HFF-Myc (cell line): ENCODE data around the gene SLC25A12.

Experiments used
- DNase-seq: peaks from one replicate; pipeline ENCODE4 v3.0.0-alpha.2; 2011; ENCODE audit warnings: low read depth; ENCODE audit errors: extremely low read depth
- H3K4me3 ChIP-seq: replicated peaks from 2 replicates; pipeline ENCODE4 v1.5.1; 2011; ENCODE audit warnings: low read depth, mild to moderate bottlenecking, control low read depth, low read length
- TF ChIP-seq, protein P1 (sequence below): IDR thresholded peaks from 2 replicates; pipeline ENCODE4 v1.5.1; 2012; ENCODE audit warnings: mild to moderate bottlenecking, low read depth, low read length, control low read depth; ENCODE audit errors: missing control alignments

The SLC25A12 gene

DNA sequence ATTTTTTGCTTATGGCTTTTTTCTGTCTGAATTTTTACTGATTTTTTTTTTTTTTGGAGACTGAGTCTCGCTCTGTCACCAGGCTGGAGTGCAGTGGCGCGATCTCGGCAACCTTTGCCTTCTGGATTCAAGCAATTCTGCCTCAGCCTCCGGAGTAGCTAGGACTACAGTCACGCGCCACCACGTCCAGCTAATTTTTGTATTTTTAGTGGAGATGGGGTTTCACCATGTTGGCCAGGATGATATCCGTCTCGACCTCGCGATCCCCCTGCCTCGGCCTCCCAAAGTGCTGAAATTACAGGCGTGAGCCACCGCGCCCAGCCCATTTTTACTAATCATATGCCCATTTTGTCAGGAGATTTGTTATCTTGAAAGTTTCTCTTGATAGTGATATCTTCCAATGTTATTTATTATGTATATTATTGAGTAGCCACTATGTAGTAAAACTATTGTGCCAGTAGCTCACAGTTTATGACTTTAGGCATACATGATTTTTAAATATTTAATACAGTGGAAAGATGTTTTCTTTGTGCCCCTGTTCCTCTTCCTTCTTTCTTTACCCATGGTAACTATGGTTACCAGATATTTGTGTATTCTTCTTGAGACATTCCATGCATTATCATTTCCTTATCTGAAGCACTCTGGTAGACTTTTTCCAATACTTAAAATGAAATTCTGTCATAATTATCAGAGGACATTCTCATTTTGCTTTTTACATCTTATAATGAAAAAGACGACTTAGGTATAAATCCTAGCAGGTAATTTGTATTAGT is 30.3 kb upstream of the SLC25A12 start:
- TF ChIP-seq, protein P1, sequence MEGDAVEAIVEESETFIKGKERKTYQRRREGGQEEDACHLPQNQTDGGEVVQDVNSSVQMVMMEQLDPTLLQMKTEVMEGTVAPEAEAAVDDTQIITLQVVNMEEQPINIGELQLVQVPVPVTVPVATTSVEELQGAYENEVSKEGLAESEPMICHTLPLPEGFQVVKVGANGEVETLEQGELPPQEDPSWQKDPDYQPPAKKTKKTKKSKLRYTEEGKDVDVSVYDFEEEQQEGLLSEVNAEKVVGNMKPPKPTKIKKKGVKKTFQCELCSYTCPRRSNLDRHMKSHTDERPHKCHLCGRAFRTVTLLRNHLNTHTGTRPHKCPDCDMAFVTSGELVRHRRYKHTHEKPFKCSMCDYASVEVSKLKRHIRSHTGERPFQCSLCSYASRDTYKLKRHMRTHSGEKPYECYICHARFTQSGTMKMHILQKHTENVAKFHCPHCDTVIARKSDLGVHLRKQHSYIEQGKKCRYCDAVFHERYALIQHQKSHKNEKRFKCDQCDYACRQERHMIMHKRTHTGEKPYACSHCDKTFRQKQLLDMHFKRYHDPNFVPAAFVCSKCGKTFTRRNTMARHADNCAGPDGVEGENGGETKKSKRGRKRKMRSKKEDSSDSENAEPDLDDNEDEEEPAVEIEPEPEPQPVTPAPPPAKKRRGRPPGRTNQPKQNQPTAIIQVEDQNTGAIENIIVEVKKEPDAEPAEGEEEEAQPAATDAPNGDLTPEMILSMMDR = no peak
- no peak for DNase-seq
- H3K4me3 ChIP-seq = peak overlapping the region; percentile 82

DNA sequence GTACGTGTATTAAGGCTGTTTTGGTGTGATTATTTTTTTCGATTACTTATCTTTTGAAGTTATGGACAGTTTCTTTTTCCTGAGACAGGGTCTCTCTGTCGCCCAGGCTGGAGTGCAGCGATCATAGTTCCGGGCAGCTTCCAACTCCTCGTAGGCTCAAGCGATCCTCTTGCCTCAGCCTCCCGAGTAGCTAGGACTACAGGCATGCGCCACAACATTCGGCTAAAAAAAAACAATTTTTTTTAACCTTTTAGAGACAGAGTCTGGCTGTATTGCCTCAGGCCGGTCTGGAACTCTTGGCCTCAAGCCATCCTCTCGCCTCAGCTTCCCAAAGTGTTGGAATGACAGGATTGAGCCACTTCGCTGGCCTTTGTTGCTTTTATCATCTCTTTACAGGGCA is 29.2 kb upstream of the SLC25A12 start:
- DNase-seq = no peak
- TF ChIP-seq, protein P1 = no peak
- peak overlapping the region; percentile 82 for H3K4me3 ChIP-seq

DNA sequence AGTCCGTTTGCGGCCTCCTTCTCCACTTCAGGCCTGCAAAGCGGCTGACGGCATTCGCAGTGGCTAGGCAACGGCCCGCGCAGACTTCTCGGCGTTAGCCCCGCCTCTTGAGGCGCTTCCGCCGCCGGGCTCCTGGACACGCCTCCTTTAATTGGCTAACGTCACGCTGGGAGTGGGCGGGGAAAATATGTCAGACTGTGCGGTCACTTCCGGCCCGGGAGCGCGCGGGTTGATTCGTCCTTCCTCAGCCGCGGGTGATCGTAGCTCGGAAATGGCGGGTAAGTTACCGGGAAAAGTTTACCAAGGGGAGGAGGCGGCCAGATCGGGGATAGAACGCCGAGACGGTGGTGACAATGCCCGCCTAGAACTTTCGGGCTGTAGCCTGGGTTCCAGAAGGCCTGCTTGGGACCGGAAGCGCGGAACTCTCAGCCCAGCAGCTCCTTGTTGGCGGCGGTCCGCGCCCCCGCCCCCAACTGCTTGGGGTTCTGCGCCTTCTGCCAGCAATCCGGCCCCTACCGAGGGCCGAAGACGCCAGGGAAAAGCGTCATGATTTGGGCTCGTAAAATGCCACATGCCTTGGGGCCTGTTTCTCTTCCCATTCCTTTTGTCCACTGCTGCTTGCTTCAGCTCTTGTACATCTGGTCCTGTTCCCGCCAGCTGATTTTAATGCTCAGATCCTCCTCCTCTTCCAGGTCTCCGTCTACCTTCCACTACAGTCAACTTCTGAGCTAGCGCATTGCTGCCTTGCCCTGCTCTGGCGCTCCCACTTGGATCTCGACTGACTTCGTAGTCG is 28.4 kb upstream of the SLC25A12 start, which contains the start of gene HAT1:
Gene HAT1 (plus strand): TSS at position 232 of the 793 bp plus-strand sequence. CDS start 40 bp downstream, at position 272.
- H3K4me3 ChIP-seq = peak within 1 kb of the TSS; percentile 82
- peak; percentile 94 for DNase-seq
- TF ChIP-seq, protein P1 = no peak

DNA sequence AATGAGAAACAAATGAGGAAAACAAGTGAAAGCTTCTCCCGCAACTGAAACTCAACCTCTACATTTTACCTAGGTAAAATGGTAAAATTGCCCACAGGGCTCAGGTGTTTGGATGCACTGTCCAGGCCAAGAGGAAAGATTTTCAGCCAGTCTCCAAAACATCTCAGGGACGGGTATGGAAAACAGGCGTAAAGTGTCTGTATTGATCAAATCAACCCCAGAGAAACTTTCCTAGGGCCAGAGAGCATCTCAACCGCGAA is 27.9 kb upstream of the SLC25A12 start:
- TF ChIP-seq, protein P1 = no peak
- DNase-seq = no peak
- H3K4me3 ChIP-seq = peak overlapping the region; percentile 82

DNA sequence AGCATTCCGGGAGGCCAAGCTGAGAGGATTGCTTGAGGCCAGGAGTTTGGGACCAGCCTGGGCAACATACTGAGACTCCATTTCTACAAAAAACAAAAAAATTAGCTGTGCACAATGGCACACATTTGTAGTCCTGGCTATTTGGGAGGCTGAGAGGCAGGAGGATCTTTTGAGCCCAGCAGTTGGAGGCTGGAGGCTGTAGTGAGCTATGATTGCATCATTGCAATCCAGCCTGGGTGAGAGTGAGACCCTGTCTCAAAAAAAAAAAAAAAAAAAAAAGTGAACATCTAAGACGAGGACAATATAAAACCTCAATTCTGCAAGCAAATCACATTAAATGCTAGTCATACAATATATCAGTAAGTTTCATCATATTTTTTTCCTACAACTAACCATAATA is 25.4 kb upstream of the SLC25A12 start:
- no peak for DNase-seq
- TF ChIP-seq, protein P1 = no peak
- no peak overlapping the region for H3K4me3 ChIP-seq

DNA sequence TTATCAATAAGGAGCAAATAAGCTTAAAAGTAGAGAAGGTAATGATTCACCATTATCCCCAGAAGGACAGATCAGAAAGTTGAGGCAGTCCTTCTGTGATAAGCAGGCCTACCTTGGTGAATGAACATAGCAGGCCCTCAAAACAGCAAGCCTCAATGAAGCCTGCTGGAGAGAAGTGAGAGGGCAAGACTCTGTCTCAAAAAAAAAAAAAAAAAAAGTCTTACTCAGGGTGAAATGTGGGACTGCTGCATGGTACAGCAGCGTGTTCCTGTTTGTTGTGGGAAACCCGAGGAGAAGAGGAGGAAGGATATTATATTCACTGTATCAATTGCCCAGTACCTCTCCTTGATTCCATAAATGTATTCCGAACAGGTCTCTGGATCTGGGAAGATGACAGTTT is 19.5 kb upstream of the SLC25A12 start:
- no peak for DNase-seq
- no peak overlapping the region for H3K4me3 ChIP-seq
- TF ChIP-seq, protein P1 = no peak
